Inferior parietal cortex (tissue), 1 donor: Measurements from ENCODE around the gene MKRN1.
A peak's percentile ranks its signal among the peaks of the same experiment; 100 is the strongest.
"Not testable (repeated sequence)": the region's sequence is repeated elsewhere in the genome, so short reads cannot be mapped to it uniquely, and the experiment has no call there.

Experiments
- DNase-seq: peaks from one replicate; pipeline ENCODE4 v3.0.0-alpha.2; 2016; ENCODE audit errors: extremely low spot score

MKRN1 gene, protein sequence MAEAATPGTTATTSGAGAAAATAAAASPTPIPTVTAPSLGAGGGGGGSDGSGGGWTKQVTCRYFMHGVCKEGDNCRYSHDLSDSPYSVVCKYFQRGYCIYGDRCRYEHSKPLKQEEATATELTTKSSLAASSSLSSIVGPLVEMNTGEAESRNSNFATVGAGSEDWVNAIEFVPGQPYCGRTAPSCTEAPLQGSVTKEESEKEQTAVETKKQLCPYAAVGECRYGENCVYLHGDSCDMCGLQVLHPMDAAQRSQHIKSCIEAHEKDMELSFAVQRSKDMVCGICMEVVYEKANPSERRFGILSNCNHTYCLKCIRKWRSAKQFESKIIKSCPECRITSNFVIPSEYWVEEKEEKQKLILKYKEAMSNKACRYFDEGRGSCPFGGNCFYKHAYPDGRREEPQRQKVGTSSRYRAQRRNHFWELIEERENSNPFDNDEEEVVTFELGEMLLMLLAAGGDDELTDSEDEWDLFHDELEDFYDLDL

DNA sequence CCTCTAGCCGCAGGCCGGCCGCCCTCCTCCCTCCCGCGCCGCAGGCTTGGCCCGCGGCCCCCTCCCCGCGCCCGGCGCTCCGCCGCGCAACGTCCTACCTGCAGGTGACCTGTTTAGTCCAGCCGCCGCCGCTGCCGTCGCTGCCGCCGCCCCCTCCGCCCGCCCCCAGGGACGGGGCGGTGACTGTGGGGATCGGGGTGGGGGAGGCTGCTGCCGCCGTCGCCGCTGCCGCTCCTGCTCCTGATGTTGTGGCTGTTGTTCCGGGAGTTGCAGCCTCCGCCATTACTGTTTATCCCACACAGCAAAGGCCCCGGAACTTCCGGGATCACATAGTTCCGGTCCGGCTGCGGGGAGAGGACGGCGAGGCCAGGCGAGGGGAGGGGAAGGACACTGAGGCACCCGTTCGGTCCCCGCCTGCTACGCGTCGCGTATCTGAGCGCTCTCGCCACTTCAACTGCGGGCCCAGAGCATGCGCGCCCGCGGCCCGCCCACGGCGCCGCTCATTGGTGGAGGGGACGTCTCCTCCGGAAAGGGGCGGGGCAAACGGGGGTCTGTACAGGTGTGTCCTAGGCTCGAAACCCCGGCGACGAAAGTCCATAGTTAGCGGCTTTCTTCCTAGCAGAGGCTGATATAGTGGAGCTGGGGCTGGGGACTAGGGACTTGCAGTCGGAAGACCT lies at the start of gene MKRN1:
TSS of gene MKRN1 (minus strand) at position 444 of the 677 bp plus-strand sequence. CDS start at position 283, 161 bp downstream.
- DNase-seq = peak; percentile 96

DNA sequence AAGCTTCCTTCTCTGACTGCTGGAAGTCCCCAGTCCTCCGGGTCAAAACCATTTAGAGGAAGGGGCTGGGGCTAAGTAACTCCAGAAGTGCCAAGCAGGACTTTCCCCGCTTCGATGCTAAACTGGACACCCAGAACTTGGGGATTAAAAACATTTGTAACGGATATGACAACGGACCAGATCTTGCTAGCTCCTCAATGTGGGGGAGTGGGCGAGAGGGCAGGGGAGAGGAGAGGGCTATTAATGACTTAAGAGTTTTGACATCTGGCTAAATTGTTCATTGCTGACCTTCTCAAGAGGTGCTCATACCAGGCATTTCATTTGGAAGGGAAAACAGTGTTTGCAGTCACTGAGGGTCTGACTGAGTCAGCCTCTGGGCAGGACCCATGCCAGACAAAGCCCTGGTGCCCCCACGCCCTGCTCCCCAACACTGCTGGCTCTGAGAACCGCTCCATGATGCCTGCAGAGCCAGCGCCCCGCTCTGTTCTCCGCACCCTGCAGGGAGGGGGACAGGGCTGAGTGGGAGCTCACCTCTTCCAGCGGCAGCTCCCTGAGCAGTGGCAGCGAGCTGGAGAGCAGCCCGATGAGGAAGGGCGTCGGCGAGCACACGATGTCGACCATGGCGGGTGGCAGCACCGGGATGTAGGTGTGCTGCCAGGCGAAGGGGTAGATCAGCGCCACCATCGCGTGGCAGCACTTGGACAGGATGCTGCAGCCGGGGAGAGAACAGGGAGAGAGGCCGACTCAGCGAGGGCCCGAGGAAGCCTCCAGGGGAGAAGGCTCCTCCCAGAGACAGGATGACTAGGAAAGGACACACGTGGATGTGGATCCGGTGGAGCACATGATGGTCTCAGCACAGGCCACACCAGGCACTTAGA lies 47.7 kb upstream of the MKRN1 start:
- DNase-seq = no peak

DNA sequence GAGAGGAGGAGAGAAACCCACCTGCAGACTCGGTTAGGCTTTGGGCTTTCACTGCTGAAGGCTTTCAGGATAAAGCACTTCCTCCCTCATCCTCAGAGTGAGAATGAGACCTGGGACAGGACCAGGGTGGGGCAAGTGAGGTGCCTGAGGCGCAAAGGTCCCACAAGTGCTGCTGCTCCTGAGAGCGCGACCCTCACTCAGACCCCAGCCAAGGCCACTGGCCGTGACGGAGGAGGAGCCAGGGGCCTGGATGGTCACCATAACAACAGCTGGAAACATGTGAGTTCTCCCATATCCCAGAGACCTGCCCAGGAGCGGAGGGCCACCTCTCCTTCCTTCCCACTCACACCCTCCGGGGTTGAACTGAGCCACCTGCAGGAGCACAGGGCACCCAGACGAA lies 46.9 kb upstream of the MKRN1 start:
- DNase-seq = no peak

DNA sequence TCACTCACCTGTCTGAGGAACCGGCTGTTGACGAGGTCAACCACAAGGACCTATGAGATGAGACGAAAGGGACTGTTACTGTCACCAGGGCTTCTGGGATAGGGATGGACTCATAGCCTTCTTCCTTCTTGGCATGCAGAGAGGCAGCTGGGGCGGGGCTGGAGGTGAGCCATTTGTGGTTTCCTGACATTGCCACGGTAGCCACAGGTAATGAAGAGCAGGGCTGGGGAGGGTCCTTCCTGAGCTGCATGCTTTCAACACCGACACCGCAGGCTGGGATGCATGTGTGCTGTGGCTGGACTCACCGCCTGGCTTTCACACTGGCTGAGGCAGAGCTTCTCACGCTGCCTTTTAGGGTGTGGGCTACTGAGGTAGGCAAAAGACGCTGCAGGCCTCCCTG lies 46.4 kb upstream of the MKRN1 start:
- no peak for DNase-seq

DNA sequence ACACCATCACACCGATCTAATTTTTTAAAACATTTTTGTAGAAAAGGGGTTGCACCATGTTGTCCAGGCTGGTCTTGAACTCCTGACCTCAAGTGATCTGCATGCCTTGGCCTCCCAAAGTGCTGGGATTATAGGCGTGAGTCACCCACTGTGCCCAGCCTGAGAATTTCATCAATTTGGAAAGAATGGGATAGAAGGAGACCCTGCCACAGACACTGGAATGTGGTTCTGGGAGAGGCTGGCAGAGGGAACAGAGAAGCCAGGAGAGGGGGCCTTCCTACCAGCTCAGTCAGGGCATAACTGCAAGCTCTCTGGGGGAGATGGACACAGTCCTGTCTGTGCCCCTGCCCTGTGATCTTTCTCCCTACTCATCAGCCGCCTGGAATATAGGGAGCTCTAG lies 42.1 kb upstream of the MKRN1 start:
- DNase-seq = no peak

DNA sequence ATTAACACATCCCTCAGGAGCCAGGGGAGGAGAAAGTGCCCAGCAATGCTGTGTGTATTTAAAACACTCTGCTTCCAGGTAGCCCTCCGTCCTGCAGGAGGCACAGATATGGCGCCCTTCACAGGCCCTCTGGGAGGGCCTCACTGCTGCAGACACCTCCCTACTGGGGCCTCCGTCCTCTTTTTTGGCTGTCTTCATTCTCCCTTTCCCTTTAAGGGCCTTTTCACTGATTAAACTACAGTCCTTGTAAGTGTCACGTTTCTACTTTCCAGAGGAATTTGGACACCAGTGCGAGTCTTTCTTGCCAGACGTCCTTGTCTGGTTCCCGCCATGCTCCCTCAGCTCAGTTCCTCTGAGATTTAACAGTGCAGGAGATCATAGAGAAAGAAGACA lies 39.7 kb upstream of the MKRN1 start:
- no peak for DNase-seq

DNA sequence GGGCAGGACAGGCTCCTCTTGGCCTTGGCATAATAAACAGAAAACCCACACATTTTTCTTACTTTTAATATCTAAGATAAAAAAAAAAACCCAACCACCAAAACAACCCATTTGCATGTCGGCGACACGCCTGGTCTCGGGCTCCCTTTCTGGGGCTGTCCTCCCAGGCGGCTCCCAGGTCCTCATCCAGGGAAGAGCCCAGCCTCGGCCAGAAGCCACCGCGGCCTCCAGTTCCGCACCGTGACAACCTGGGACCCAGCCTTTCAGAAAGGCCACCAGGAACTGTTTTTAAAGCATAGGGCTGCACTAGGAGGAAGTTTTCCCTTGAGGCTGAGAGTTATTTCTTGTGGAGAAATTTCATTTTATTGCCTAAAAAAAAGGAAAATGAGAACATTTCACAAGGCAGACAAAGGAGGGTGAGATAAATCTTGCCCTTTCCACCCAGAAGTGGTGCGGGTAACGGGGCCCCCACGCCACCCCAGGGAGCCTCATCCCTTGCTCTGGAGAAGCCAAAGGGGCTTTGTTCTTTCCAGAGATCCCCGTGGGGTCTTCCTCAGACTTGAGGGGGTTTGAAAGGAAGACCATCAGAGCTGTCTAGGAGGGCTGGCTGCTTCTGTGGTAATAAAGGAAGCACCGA lies 39.2 kb upstream of the MKRN1 start:
- DNase-seq = no peak

DNA sequence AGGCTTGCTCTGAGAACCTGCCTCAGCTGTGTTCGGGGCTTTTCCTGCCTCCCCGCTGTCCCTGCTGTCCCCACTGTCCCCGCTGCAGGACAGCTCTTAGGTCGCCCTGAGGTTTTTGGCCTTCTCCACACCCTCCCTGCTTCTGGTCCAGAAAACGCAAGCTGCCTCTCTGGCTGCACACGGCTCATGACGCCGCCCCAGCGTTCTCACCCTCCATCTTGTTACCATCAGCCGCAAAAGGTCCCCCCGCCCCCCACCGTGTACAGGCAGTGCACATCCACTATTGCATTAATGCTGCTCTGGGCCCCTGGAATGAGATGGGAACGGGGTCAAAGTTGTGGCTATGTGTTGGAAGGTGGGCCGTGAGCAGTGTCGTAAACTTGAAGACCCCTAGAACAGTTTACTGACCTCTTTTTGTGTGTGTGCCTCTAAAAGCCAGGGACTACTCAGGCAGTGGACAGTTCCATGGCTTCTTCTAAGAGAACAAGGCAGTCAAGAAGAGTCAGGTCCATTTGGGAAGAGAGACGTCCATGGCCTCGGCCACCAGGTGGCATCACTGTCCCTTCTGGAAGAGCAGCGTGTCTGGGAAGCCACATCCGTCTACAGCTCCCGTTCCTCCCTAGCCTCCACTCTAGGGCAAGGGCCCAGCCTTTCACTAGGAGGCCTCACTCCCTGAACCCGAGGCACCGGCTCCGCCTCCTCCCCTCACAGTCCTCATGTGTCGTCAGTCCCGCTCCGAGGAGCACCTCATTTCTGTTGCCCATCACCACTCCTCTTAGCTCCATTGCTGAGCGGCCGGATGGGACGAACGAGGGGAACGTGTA lies 38.5 kb upstream of the MKRN1 start:
- DNase-seq = peak; percentile 93

DNA sequence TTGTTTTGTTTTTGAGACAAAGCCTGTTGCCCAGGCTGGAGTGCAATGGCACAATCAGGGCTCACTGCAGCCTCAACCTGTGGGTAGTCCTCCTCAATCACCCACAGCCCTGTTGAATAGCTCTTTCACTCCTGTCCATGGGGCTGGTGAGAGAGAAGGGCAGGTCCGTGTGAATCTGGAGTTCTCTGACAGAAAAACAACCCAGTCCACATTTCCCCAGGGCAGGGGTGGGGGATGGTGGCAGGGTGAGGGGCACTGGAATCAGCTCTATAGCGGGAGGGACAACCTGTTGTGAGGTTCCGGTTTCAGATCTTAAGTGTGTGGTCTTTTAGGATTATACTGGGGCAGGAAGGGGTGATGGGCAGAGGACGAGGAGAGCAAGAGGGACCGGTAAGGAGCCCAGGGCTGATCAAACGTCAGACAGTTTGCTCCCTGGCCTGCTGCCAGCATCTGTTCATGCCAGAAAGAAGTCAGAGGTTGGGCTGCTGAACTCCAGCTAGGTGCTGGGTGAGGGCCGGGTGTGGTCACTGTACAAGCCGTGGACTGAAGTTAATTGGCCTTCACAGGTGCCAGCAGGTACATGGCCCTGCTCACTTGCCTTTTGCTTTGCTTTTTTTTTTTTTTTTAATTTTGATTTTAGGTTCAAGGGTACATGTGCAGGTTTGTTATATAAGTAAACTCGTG lies 33.2 kb upstream of the MKRN1 start:
- DNase-seq = no peak

DNA sequence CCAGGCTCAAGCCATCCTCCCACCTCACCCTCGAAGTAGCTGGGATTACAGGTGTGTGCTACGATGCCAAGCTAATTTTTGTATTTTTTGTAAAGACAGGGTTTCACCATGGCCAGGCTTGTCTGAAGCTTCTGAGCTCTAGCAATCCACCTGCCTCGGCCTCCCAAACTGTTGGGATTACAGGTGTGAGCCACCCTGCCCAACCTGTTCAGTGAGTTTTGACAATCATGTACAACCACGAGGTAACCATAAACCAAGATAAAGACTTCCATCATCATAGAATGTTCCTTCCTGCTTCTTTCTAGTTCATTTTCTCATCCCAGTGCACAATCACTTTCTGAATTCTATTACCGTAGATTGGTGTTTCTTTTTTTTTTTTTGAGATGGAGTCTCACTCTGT lies 30.5 kb upstream of the MKRN1 start:
- DNase-seq = no peak

DNA sequence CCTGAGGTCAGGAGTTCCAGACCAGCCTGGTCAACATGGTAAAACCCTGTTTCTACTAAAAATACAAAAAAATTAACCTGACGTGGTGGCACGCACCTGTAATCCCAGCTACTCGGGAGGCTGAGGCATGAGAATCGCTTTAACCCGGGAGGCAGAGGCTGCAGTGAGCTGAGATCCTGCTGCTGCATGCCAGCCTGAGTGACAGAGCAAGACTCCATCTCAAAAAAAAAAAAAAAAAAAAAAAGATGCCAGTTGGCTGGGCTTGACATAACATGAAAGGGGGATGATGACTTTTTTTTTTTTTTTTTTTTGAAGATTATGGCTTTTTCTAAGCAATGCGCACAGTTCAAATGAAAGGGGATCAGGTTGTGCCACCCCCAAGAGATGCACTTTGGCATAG lies 28.3 kb upstream of the MKRN1 start:
- DNase-seq = not testable (repeated sequence)

DNA sequence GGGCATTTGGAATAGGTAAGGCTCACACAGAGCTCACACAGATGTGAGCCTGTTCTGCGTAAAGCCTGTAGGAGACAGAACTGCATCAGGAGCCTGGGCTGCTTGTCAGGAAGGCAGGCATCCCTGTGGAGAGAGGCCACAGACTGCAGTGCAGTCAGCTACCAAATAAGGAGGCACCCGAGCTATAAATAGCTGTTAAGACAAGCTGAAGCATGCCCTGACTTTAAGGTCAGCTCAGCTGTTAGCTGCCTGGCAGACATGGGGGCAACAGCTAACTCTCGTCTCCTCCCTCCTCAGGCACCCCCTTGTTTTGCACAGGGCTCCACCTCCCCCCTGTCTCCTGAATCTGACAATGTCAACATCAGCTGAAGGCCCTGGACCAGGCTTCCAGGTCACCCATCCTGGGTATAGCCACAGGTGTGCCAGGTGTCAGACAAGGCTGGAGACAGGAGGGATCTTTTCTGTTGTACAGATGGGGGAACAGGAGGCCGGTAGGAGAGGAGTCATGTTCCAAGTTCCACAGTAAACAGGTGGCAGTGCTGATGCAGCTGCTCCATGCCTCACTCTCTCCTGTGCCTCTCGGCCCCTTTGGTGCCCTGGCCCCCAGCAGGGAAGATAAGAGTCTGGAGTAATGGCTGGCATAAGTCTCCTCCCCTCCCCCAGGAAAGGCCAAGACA lies 27.6 kb upstream of the MKRN1 start:
- DNase-seq = peak; percentile 17

DNA sequence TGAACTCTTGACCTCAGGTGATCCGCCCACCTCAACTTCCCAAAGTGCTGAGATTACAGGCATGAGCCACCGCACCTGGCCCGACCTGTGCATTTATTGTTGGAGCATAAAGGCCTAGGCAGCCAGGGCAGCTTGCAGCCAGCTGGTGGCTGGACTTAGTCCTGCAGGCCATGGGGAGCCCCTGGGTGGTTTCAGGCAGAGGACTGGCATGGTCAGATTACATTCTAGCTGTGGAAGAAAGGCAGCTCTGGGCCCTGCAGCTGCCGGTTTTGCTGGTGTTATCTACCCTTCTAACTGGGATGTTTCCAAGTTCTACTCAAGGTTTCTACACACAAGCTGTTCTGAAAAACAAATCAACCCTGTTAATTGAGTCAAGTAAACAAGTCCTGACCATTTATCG lies 22.7 kb upstream of the MKRN1 start:
- DNase-seq = no peak

DNA sequence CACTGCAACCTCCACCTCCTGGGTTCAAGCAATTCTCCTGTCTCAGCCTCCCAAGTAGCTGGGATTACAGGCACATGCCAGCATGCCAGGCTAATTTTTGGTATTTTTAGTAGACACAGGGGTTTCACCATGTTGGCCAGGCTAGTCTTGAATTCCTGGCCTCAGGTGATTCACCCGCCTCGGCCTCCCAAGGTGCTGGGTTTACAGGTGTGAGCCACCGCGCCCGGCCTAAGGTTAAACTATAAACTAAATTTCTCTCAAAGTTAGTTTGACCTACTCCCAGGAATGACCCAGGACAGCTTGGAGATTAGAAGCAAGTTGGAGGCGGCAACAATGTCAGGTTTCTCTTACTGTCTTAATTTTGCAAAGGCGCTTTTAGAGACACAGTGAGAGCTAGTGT lies 18.5 kb upstream of the MKRN1 start:
- not testable (repeated sequence) for DNase-seq

DNA sequence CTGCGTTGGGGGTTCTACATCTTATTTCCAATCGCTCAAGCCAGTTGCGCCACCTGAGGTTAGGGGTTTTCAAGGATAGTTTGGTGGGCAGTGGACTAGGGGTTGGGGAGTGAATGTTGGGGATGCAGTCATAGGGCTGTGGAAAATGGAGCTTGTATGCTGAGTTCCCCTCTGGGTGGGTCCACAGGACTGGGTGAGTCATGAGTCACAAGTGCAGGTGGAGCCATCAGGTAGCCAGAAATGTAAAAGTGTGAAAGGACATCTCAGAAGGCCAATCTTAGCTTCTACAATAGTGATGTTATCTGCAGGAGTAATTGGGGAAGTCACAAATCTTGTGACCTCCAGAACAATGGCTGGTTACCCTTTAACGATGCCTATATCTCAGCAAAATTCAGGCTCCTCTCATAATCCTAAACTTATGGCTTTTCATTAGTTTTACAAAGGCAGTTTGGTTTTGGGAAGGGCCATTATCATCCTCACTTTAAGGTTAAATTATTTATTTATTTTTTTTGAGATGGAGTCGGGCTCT lies 18.0 kb upstream of the MKRN1 start:
- no peak for DNase-seq

DNA sequence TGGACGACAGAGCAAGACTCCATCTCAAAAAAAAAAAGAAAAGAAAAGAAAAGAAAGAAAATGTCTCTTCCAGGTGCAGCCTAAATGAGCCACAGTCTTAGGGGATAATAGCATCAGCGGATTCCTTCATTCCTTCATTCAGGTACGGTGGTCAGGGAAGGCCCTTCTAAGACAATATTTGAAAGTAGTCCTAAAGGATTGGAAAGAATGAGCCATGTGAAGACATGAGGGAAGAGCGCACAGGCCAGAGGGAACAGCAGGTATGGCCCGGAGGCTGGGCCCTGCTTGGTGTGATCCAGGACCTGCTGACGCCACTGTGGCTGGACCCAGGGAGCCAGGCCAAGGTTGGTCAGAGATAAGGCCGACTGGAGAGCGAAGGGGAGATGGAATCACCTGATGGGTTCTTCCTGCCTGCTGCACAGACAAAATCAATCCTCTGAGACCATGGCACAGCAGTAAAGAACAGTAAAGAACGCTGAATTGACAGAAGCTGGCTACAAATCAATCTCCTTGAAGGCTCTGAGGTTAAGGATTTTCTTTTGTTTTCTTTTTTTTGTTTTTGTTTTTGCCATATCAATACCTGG lies 16.3 kb upstream of the MKRN1 start:
- no peak for DNase-seq

DNA sequence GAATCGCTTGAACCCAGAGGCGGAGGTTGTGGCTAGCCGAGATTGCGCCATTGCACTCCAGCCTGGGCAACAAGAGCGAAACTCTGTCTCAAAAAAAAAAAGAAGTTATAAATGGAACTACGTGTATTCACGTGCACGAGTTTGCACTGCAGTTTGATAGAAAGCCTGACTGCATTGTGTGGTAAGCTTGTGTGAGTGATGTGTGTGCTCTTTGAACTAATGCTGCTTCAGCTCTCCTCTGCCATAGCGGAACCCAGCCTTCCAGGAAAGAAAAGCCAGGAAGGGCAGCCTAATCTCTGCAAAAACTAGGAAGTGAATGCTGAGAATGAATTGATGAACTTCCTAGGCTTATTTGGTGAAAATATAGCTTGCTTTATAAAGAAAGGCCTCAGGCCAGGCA lies 15.6 kb upstream of the MKRN1 start:
- no peak for DNase-seq

DNA sequence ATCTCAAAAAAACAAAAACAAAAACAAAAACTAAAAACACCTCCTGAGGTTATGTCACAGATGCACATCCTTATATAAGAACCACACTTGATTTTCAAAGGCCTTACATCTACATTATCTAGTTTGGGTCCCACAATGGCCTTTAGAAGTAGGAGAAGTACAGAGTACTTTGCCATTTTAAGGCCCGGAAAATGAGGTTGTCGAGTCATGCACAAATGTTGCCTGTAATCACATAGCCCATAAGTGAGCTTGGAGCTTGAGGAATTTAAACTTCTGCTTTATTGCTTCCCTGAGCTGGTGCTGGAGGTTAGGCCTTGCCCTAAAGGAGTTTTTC lies 9.7 kb upstream of the MKRN1 start:
- DNase-seq = no peak
